Endodermal cell (in vitro differentiated cells): ENCODE results near the gene COL4A5. TPM values are rescaled to one million over a fixed set of nuclear protein-coding genes. Genes with fewer than 3 reads are reported as not detected.

Source experiments
- DNase-seq: peaks from one replicate; pipeline ENCODE4 v3.0.0-alpha.2; 2017
- H3K27ac ChIP-seq: 2 replicates; pipeline ENCODE4 v1.5.1; 2013; ENCODE audit warnings: mild to moderate bottlenecking, low read depth, low read length, moderate library complexity
- H3K27me3 ChIP-seq: 2 replicates; pipeline ENCODE4 v1.6.1; 2013; ENCODE audit warnings: mild to moderate bottlenecking, low read length, moderate library complexity; ENCODE audit not compliant: insufficient read depth, control insufficient read depth, poor library complexity, severe bottlenecking
- H3K36me3 ChIP-seq: 2 replicates; pipeline ENCODE4 v1.7.0; 2013; ENCODE audit warnings: mild to moderate bottlenecking, low read length, moderate library complexity; ENCODE audit not compliant: control insufficient read depth, insufficient read depth
- H3K4me1 ChIP-seq: one replicate; pipeline ENCODE4 v1.7.0; 2013; ENCODE audit warnings: low read length; ENCODE audit not compliant: control insufficient read depth, insufficient read depth
- H3K4me3 ChIP-seq: 2 replicates; pipeline ENCODE4 v1.5.1; 2013; ENCODE audit warnings: mild to moderate bottlenecking, low read length, moderate library complexity
- H3K9ac ChIP-seq: 2 replicates; pipeline ENCODE4 v1.6.1; 2013; ENCODE audit warnings: mild to moderate bottlenecking, low read length, moderate library complexity; ENCODE audit not compliant: poor library complexity, severe bottlenecking; ENCODE audit errors: extremely low read depth
- H3K9me3 ChIP-seq: 2 replicates; pipeline ENCODE4 v1.6.1; 2013; ENCODE audit warnings: mild to moderate bottlenecking, low read length, moderate library complexity; ENCODE audit not compliant: control insufficient read depth
- H3K27ac Mint-ChIP-seq: 2 replicates; pipeline ENCODE4 v1.8.0; 2020; ENCODE audit warnings: mixed read lengths
- H3K27me3 Mint-ChIP-seq: 2 replicates; pipeline ENCODE4 v1.8.0; 2021; ENCODE audit warnings: mild to moderate bottlenecking, mixed read lengths; ENCODE audit not compliant: insufficient read depth
- H3K36me3 Mint-ChIP-seq: 2 replicates; pipeline ENCODE4 v1.8.0; 2020; ENCODE audit warnings: low read depth, mixed read lengths
- H3K4me1 Mint-ChIP-seq: 2 replicates; pipeline ENCODE4 v1.8.0; 2020; ENCODE audit warnings: mixed read lengths
- H3K4me3 Mint-ChIP-seq: 2 replicates; pipeline ENCODE4 v1.8.0; 2020; ENCODE audit warnings: mild to moderate bottlenecking, moderate library complexity, mixed read lengths
- H3K9me3 Mint-ChIP-seq: 2 replicates; pipeline ENCODE4 v1.8.0; 2020; ENCODE audit warnings: mild to moderate bottlenecking, mixed read lengths
- CTCF ChIP-seq: fragments of 200-600 bp; sonication (generic); conservative IDR thresholded peaks from 2 replicates; pipeline ENCODE4 v1.5.0; 2021; ENCODE audit warnings: antibody characterized with exemption, mild to moderate bottlenecking
- WGBS, 2 experiments: methylation state at CpG; one replicate each; pipeline versions ENCODE4 v1.1.5 to v1.1.7; 2013; ENCODE audit warnings: missing lambda C conversion rate in 2 of 2, mixed read lengths in 1 of 2; ENCODE audit not compliant: insufficient coverage in 1 of 2, insufficient read length in 1 of 2; 5-methylcytosine and 5-hydroxymethylcytosine counted together
- total RNA-seq, 2 donors: library from RNA; stranded (reverse); fragmentation: NEBNext Ultra II Directional in 1 of 2; extraction: Animal tissue kit (Norgen Biotek cat#: 25700) in 1 of 2; gene quantifications; 2 replicates in 1 of 2; 3 replicates in 1 of 2; pipeline ENCODE4 v1.2.1, GENCODE V29; 2021

Gene COL4A5
- total RNA-seq, 2 donors from 2014 or later = 212 to 365 TPM

- no peak overlapping the region for H3K27ac ChIP-seq
- H3K27ac Mint-ChIP-seq = peak overlapping the region; percentile 5
- no peak overlapping the region for H3K4me3 ChIP-seq
- no peaks in the 10 kb centered on the region for H3K4me1 Mint-ChIP-seq
- H3K9ac ChIP-seq = no peak overlapping the region
- TF ChIP-seq CTCF = no peak
- peaks cover 22% of the 10 kb centered on the region for H3K36me3 ChIP-seq
- H3K4me1 ChIP-seq = no peaks in the 10 kb centered on the region
- no peaks in the 10 kb centered on the region for H3K27me3 Mint-ChIP-seq
- peaks cover 34% of the 10 kb centered on the region for H3K9me3 ChIP-seq
- H3K27me3 ChIP-seq = no peaks in the 10 kb centered on the region
- DNase-seq = peak; percentile 54
- WGBS, 2 experiments = 71 to 93% methylated on average over 1 to 4 of the region's 6 CpGs
- no peak overlapping the region for H3K4me3 Mint-ChIP-seq
- H3K9me3 Mint-ChIP-seq = peaks cover 89% of the 10 kb centered on the region
- H3K36me3 Mint-ChIP-seq = peaks cover 80% of the 10 kb centered on the region
Observed at GRCh38 chrX:108641589-108642272, 202.1 kb downstream of the COL4A5 start.

GRCh38 chrX:108642273-108642628, 202.6 kb downstream of the COL4A5 start:
- peaks cover 84% of the 10 kb centered on the region for H3K9me3 Mint-ChIP-seq
- H3K4me3 Mint-ChIP-seq = no peak overlapping the region
- peak; percentile 41 for DNase-seq
- Histone ChIP-seq H3K27ac (no peak overlapping the region), H3K27me3 (no peaks in the 10 kb centered on the region), H3K36me3 (peaks cover 16% of the 10 kb centered on the region), H3K4me1 (no peaks in the 10 kb centered on the region), H3K9me3 (peaks cover 28% of the 10 kb centered on the region), H3K4me3 (no peak overlapping the region), H3K9ac (no peak overlapping the region)
- H3K27ac Mint-ChIP-seq = peak overlapping the region; percentile 5
- H3K36me3 Mint-ChIP-seq = peaks cover 76% of the 10 kb centered on the region
- no peaks in the 10 kb centered on the region for H3K4me1 Mint-ChIP-seq
- TF ChIP-seq CTCF = no peak
- H3K27me3 Mint-ChIP-seq = no peaks in the 10 kb centered on the region
- 85% methylated on average over 1 of the region's 1 CpG; no CpG with 5 or more reads in 1 of the 2 experiments for WGBS, 2 experiments

GRCh38 chrX:108664701-108665100, 225.1 kb downstream of the COL4A5 start:
- WGBS, 2 experiments = 98% methylated on average over 3 of the region's 3 CpGs; no CpG with 5 or more reads in 1 of the 2 experiments
- Histone ChIP-seq H3K27me3 (no peaks in the 10 kb centered on the region), H3K9me3 (no peaks in the 10 kb centered on the region), H3K9ac (no peak overlapping the region), H3K27ac (no peak overlapping the region), H3K4me1 (no peaks in the 10 kb centered on the region), H3K36me3 (peaks cover 25% of the 10 kb centered on the region), H3K4me3 (no peak overlapping the region)
- H3K36me3 Mint-ChIP-seq = peaks cover 53% of the 10 kb centered on the region
- H3K27me3 Mint-ChIP-seq = no peaks in the 10 kb centered on the region
- no peaks in the 10 kb centered on the region for H3K4me1 Mint-ChIP-seq
- DNase-seq = no peak
- no peak overlapping the region for H3K27ac Mint-ChIP-seq
- no peak for TF ChIP-seq CTCF
- H3K9me3 Mint-ChIP-seq = no peaks in the 10 kb centered on the region
- H3K4me3 Mint-ChIP-seq = no peak overlapping the region
